Colon (tissue), 2 donors: Measurements from ENCODE around the gene CAMKMT.

ENCODE experiments used
- FAIRE-seq: peaks from 2 replicates; lab custom pipeline; 2012; peaks lifted over from hg19 to GRCh38; lab: Jason Lieb, UNC
- donor health status: control.
- donor health status: control.

CAMKMT gene

GRCh38 chr2:44510246-44510645, 148.5 kb downstream of the CAMKMT start:
- no peak for FAIRE-seq

- FAIRE-seq: no peak
Observed at GRCh38 chr2:44515416-44515815, 153.7 kb downstream of the CAMKMT start.

- no peak for FAIRE-seq
Observed at GRCh38 chr2:44519026-44519425, 157.3 kb downstream of the CAMKMT start.

GRCh38 chr2:44522846-44523245, 161.1 kb downstream of the CAMKMT start:
- FAIRE-seq: no peak

GRCh38 chr2:44524347-44524926, 162.7 kb downstream of the CAMKMT start:
- no peak for FAIRE-seq

GRCh38 chr2:44526352-44526751, 164.6 kb downstream of the CAMKMT start:
- no peak for FAIRE-seq

- no peak for FAIRE-seq
Observed at GRCh38 chr2:44528595-44528994, 166.8 kb downstream of the CAMKMT start.

- no peak for FAIRE-seq
Observed at GRCh38 chr2:44529448-44529847, 167.7 kb downstream of the CAMKMT start.

GRCh38 chr2:44531289-44531688, 169.5 kb downstream of the CAMKMT start:
- FAIRE-seq: no peak

GRCh38 chr2:44532031-44532430, 170.3 kb downstream of the CAMKMT start:
- no peak for FAIRE-seq

- no peak for FAIRE-seq
Observed at GRCh38 chr2:44533508-44533907, 171.8 kb downstream of the CAMKMT start.

GRCh38 chr2:44535376-44535775, 173.6 kb downstream of the CAMKMT start:
- FAIRE-seq: no peak

GRCh38 chr2:44537264-44537663, 175.5 kb downstream of the CAMKMT start:
- no peak for FAIRE-seq

- no peak for FAIRE-seq
Observed at GRCh38 chr2:44542520-44542919, 180.8 kb downstream of the CAMKMT start.

- no peak for FAIRE-seq
Observed at GRCh38 chr2:44543773-44544725, 182.3 kb downstream of the CAMKMT start.

GRCh38 chr2:44545005-44545404, 183.3 kb downstream of the CAMKMT start:
- FAIRE-seq: no peak

- FAIRE-seq: no peak
Observed at GRCh38 chr2:44546459-44547127, 184.8 kb downstream of the CAMKMT start.

- FAIRE-seq: no peak
Observed at GRCh38 chr2:44547718-44548117, 186.0 kb downstream of the CAMKMT start.

- no peak for FAIRE-seq
Observed at GRCh38 chr2:44548221-44549098, 186.7 kb downstream of the CAMKMT start.

GRCh38 chr2:44549099-44549471, 187.3 kb downstream of the CAMKMT start:
- no peak for FAIRE-seq

- FAIRE-seq: no peak
Observed at GRCh38 chr2:44549856-44550255, 188.1 kb downstream of the CAMKMT start.

GRCh38 chr2:44550561-44550960, 188.8 kb downstream of the CAMKMT start:
- no peak for FAIRE-seq
